Activated CD4-positive, alpha-beta T cell treated with anti-CD3 and anti-CD28 coated beads, Interleukin-2, amount 10 ng/mL, durations not matched to agents 7 days and 5 days (primary cell): ENCODE measurements around the gene SLAMF8. TPM values are rescaled to one million over a fixed set of nuclear protein-coding genes. Genes with fewer than 3 reads are reported as not detected.

Source experiments
- CTCF ChIA-PET: fragments of 350-600 bp; sonication (Branson Sonifier 250); formaldehyde crosslinking; loops from one replicate; lab custom pipeline; 2021; ENCODE audit warnings: antibody characterized with exemption; lab: Charles Lee
- POLR2A ChIA-PET: fragments of 350-600 bp; sonication (Branson Sonifier 250); formaldehyde crosslinking; loops from one replicate; lab custom pipeline; 2021; ENCODE audit warnings: antibody characterized with exemption; lab: Charles Lee
- DNase-seq: peaks from one replicate; pipeline ENCODE4 v3.0.0-alpha.2; 2020
- H3K27ac Mint-ChIP-seq: one replicate; pipeline ENCODE4 v1.8.0; 2021; ENCODE audit warnings: mild to moderate bottlenecking, moderate library complexity, mixed read lengths
- H3K27me3 Mint-ChIP-seq: one replicate; pipeline ENCODE4 v1.8.0; 2021; ENCODE audit warnings: mixed read lengths
- H3K36me3 Mint-ChIP-seq: one replicate; pipeline ENCODE4 v1.8.0; 2021; ENCODE audit warnings: low read depth, mixed read lengths
- H3K4me1 Mint-ChIP-seq: one replicate; pipeline ENCODE4 v1.8.0; 2021; ENCODE audit warnings: mixed read lengths
- H3K4me3 Mint-ChIP-seq: one replicate; pipeline ENCODE4 v1.8.0; 2021; ENCODE audit warnings: mild to moderate bottlenecking, moderate library complexity, mixed read lengths
- H3K9me3 Mint-ChIP-seq: one replicate; pipeline ENCODE4 v1.8.0; 2021; ENCODE audit warnings: mixed read lengths
- total RNA-seq, 2 experiments: library from RNA; stranded (reverse); gene quantifications; one replicate each; pipeline ENCODE4 v1.2.3, GENCODE V29; 2021

Gene SLAMF8
- total RNA-seq, 2 experiments from 2014 or later, result 0.47 to 0.89 TPM

DNA sequence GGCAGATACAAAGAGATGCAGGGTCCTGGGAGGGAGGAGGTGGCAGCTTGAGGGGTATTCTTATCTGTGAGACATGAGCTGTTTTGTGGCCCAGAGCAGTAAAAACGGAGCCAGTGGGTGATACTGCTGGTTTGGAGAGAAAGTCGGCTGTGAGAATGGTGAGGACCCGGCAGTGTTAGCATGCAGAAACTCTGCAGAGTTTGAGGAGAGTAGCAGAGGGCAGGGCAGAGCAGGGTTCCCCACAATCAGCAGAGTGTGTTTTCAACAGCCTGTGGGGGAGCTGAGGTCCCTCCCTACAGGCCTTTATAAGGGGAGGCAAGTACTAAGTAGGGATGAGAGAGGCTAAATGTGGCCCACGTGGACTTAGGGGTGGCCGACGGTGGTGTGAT is 423 bp downstream of the SLAMF8 start:
- Mint-ChIP-seq H3K36me3 (peaks cover 22% of the 10 kb centered on the region), H3K9me3 (peaks cover 16% of the 10 kb centered on the region), H3K27me3 (peaks cover 35% of the 10 kb centered on the region), H3K27ac (peak overlapping the region; percentile 75), H3K4me3 (no peak overlapping the region), H3K4me1 (peaks cover 55% of the 10 kb centered on the region)
- no peak for DNase-seq
- ChIA-PET CTCF (interaction anchor here (1.0 to 2.2 kb wide), 6 partner anchors 9 to 28 kb away, joined by 3 to 7 read pairs (median 4); no protein-coding TSS in a partner anchor), POLR2A (no interaction called here)

DNA sequence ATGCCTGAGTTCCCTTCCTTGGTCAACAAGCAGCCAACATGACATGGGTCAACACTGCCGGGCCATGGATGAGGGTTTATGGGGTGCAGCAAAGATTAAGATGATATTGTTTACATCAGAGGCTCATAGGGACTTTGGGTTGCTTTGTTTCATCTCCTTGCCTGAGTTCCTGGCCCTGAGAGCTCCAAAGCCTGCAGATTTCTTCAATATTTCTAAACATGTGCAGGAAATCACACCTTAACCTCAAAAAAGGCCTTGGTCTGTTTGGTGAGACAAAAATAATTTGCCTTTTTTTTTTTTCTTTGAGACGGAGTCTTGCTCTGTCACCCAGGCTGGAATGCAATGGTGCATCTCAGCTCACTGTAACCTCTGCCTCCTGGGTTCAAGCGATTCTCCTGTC is 876 bp downstream of the SLAMF8 start:
- peaks cover 16% of the 10 kb centered on the region for H3K9me3 Mint-ChIP-seq
- ChIA-PET CTCF (interaction anchor here (1.2 to 2.2 kb wide), 5 partner anchors 8 to 29 kb away, joined by 3 to 7 read pairs (median 5); no protein-coding TSS in a partner anchor), POLR2A (no interaction called here)
- peak; percentile 20 for DNase-seq
- peak overlapping the region; percentile 75 for H3K27ac Mint-ChIP-seq
- H3K4me1 Mint-ChIP-seq, result peaks cover 55% of the 10 kb centered on the region
- no peak overlapping the region for H3K4me3 Mint-ChIP-seq
- peaks cover 31% of the 10 kb centered on the region for H3K27me3 Mint-ChIP-seq
- peaks cover 22% of the 10 kb centered on the region for H3K36me3 Mint-ChIP-seq

DNA sequence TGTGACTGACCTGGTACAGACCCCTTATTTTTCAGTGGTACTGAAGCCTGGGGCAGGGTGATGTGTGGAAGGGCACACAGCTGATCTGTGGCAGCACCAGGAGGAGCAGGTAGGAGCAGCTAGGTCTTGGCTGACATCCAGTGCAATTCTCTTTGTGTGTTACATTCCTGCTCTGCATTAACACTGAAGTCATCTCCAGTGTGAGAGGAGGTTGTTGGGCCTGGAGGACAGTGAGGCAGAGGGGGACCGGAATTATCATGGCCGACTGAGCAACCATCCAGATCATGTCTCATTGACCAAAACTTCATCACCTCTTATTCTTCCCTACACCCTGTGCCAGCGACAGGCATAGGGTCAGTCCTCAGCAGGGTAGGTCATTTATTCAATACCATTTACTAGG is 1.5 kb downstream of the SLAMF8 start:
- no peak overlapping the region for H3K4me3 Mint-ChIP-seq
- no peak for DNase-seq
- H3K27ac Mint-ChIP-seq, result peak overlapping the region; percentile 31
- H3K9me3 Mint-ChIP-seq, result peaks cover 16% of the 10 kb centered on the region
- peaks cover 22% of the 10 kb centered on the region for H3K36me3 Mint-ChIP-seq
- peaks cover 25% of the 10 kb centered on the region for H3K27me3 Mint-ChIP-seq
- ChIA-PET CTCF (interaction anchor here (1.2 to 2.2 kb wide), 3 partner anchors 8 to 16 kb away, joined by 3 to 7 read pairs (median 5); no protein-coding TSS in a partner anchor), POLR2A (no interaction called here)
- peaks cover 55% of the 10 kb centered on the region for H3K4me1 Mint-ChIP-seq

DNA sequence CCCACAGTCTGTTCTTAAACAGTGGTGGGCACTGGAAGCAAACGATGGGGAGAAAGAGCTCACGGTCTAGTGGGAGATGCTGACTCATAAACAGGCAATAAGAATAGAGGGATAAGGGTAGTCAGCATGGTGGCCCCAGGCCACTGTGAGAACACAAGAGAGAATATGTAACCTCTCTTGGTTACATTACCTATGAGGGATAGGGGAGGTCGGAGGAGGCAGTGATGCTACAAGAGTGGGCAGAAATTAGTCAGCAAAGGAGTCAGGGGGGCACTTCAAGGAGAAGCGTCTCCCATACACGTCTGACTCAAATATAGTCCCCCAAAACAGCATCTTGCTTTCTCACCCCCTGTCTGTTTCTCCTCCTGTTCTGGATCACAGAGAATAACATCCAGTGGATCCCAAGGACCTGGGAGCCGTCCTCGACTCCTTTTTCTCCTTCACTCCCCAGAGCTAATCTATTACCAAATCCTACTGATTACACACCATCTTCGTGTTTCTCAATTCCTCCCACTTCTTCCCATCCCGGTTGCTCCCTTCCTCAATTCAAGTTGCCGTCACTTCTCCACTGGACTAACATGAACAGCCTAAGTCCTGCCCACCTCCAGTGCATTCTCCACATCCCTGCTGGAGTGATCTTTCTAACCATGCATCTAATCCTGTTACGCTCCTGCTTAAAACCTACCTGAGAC is 2.1 kb downstream of the SLAMF8 start:
- ChIA-PET CTCF (interaction anchor here (1.9 to 2.7 kb wide), 2 partner anchors 11 to 22 kb away, joined by 5 to 8 read pairs; no protein-coding TSS in a partner anchor), POLR2A (no interaction called here)
- peaks cover 22% of the 10 kb centered on the region for H3K36me3 Mint-ChIP-seq
- H3K27me3 Mint-ChIP-seq, result peaks cover 20% of the 10 kb centered on the region
- no peak for DNase-seq
- H3K4me3 Mint-ChIP-seq, result no peak overlapping the region
- H3K27ac Mint-ChIP-seq, result peak overlapping the region; percentile 4
- H3K9me3 Mint-ChIP-seq, result peaks cover 16% of the 10 kb centered on the region
- peaks cover 55% of the 10 kb centered on the region for H3K4me1 Mint-ChIP-seq

DNA sequence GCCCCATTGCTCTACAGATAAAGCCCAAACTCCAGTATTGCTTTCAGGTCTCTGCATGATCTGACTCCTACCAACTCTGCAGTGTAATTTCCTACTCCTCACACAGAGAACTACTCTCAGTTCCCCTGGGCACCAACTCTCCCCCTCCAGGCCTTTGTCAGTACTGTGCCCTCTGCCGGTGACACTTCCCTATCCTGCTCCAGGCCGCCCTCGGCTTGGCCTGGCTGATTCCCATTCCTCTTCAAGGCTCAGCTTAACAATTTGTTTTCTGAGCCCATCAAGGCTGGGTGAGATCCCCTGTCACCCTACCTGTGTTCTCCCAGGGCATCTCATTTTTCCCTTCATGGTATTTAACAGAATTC is 2.6 kb downstream of the SLAMF8 start:
- H3K4me1 Mint-ChIP-seq, result peaks cover 52% of the 10 kb centered on the region
- peaks cover 22% of the 10 kb centered on the region for H3K36me3 Mint-ChIP-seq
- H3K4me3 Mint-ChIP-seq, result no peak overlapping the region
- peaks cover 16% of the 10 kb centered on the region for H3K9me3 Mint-ChIP-seq
- POLR2A ChIA-PET, result no interaction called here
- CTCF ChIA-PET, result interaction anchor here (2.7 kb wide), 1 partner anchor 22 kb away, joined by 8 read pairs; no protein-coding TSS in a partner anchor
- no peak for DNase-seq
- peaks cover 14% of the 10 kb centered on the region for H3K27me3 Mint-ChIP-seq
- H3K27ac Mint-ChIP-seq, result no peak overlapping the region

DNA sequence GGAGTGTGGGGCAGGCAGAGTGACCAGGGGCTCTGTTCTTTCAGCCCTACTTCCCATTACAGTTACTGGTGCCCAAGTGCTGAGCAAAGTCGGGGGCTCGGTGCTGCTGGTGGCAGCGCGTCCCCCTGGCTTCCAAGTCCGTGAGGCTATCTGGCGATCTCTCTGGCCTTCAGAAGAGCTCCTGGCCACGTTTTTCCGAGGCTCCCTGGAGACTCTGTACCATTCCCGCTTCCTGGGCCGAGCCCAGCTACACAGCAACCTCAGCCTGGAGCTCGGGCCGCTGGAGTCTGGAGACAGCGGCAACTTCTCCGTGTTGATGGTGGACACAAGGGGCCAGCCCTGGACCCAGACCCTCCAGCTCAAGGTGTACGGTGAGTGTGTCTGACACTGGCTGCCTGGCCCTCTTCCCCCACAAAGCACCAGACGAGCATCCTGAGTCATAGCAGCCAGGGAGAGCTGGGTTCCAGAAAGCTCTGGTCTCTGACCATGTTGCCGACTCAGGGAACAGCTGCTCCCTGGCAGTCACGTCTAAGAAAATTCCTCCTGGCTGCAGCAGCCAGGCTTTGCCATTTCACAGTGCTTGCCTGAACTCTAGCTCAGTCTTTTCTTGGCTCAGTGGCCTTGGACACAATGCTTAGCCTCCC is 3.3 kb downstream of the SLAMF8 start:
- ChIA-PET CTCF (interaction anchor here (1.4 to 2.7 kb wide), 4 partner anchors 10 to 24 kb away, joined by 3 to 8 read pairs (median 6); no protein-coding TSS in a partner anchor), POLR2A (no interaction called here)
- H3K4me1 Mint-ChIP-seq, result peaks cover 46% of the 10 kb centered on the region
- peaks cover 8% of the 10 kb centered on the region for H3K27me3 Mint-ChIP-seq
- H3K4me3 Mint-ChIP-seq, result no peak overlapping the region
- peaks cover 22% of the 10 kb centered on the region for H3K36me3 Mint-ChIP-seq
- DNase-seq, result no peak
- peaks cover 16% of the 10 kb centered on the region for H3K9me3 Mint-ChIP-seq
- no peak overlapping the region for H3K27ac Mint-ChIP-seq

DNA sequence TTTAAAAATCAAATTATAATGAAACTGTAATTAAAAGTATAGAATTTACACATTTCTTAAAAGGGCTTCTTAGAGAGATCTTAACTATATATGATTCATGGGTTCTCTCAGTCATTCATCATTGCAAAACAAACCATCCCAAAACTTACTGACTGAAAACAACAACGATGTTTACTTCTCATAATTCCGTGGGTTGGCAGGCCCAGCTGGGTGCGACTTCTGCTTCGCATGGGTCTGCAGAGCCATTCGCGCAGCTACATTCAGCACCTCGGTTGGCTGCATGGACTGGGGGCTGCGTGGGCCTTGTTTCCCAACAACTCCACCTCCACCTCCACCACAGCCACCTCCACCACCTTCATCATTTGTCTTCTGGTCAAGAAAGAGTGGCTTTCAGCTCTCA is 4.0 kb downstream of the SLAMF8 start:
- Mint-ChIP-seq H3K36me3 (peaks cover 22% of the 10 kb centered on the region), H3K27ac (peak overlapping the region; percentile 41), H3K9me3 (peaks cover 16% of the 10 kb centered on the region), H3K4me1 (peaks cover 39% of the 10 kb centered on the region), H3K4me3 (no peak overlapping the region), H3K27me3 (peaks cover 5% of the 10 kb centered on the region)
- CTCF ChIA-PET, result interaction anchor here (1.4 to 2.7 kb wide), 4 partner anchors 10 to 23 kb away, joined by 3 to 8 read pairs (median 6); no protein-coding TSS in a partner anchor
- POLR2A ChIA-PET, result no interaction called here
- no peak for DNase-seq

DNA sequence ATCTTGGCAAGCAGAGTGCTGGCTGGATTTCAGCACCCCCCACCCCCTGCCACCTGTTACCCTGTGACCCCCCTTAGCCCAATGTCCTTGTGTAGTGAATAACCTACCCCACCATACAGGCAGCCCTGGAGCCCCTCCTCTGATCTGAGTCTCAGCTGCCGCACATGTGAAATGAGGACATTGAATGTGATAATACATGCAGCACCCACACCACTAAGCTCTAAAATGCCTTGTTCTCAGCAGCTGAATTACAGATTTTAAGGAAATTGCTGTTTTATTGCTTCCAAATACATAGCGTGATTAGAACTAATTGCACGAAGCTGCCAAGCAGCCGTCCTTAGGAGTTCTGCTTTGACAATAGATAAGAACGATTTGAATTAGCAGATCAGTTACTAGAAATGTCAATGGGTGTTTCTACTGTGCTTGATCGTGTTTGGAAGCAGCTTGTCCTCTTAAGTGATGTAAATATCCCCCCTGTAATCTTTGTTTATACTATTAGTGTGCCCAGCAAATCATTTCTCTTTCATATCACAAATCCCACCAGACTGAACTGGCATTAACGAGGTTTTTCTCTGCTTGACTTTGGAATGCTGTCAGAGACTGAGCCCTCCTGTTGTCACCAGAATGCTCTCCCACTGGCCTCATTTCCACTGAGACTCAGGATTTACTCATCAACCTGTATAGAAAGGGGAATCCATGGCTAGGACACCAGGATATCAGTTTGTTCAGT is 4.9 kb downstream of the SLAMF8 start:
- Mint-ChIP-seq H3K9me3 (peaks cover 16% of the 10 kb centered on the region), H3K36me3 (peaks cover 22% of the 10 kb centered on the region), H3K27ac (no peak overlapping the region), H3K4me1 (peaks cover 30% of the 10 kb centered on the region), H3K4me3 (no peak overlapping the region), H3K27me3 (peaks cover 5% of the 10 kb centered on the region)
- CTCF ChIA-PET, result interaction anchor here (0.7 to 2.7 kb wide), 7 partner anchors 9 to 40 kb away, joined by 3 to 8 read pairs (median 4); no protein-coding TSS in a partner anchor
- DNase-seq, result no peak
- POLR2A ChIA-PET, result no interaction called here

DNA sequence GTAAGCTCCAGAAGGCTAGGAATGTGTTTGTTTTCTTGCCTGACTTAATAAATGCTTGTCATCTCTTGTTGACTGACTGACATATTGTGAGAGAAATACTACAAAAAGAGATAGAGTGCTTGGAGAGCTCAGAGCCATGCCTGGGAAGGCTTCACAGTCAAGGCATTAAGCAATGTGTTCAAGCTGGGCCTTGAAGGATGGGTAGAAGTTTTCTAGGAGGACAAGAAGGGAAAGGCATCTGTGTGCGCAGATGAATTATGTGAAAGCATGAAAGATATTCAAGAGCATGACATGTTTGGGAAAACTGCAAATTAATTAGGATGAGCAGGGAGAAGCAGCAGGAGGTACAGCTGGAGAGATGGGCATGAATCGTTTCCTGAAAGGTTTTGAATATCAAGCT is 5.6 kb downstream of the SLAMF8 start:
- POLR2A ChIA-PET, result interaction anchor here (0.6 kb wide), 1 partner anchor 15 kb away, joined by 4 read pairs; no protein-coding TSS in a partner anchor
- peaks cover 5% of the 10 kb centered on the region for H3K27me3 Mint-ChIP-seq

DNA sequence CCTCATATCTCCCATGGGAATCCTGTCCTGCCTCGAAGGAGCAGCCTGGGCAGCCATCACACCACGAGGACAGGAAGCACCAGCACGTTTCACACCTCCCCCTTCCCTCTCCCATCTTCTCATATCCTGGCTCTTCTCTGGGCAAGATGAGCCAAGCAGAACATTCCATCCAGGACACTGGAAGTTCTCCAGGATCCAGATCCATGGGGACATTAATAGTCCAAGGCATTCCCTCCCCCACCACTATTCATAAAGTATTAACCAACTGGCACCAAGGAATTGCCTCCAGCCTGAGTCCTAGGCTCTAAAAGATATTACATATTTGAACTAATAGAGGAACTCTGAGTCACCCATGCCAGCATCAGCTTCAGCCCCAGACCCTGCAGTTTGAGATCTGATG is 8.7 kb downstream of the SLAMF8 start:
- ChIA-PET CTCF (interaction anchor here (2.0 kb wide), 1 partner anchor 8 kb away, joined by 7 read pairs; the partner anchor contains the start of gene SLAMF8), POLR2A (no interaction called here)
- H3K36me3 Mint-ChIP-seq, result no peaks in the 10 kb centered on the region
- no peak overlapping the region for H3K4me3 Mint-ChIP-seq
- H3K4me1 Mint-ChIP-seq, result peaks cover 6% of the 10 kb centered on the region
- no peaks in the 10 kb centered on the region for H3K27me3 Mint-ChIP-seq
- no peak for DNase-seq
- no peaks in the 10 kb centered on the region for H3K9me3 Mint-ChIP-seq
- no peak overlapping the region for H3K27ac Mint-ChIP-seq

More for the DNA sequence above, 5.6 kb downstream of the SLAMF8 start:
- H3K9me3 Mint-ChIP-seq, result peaks cover 12% of the 10 kb centered on the region
- no peak overlapping the region for H3K4me3 Mint-ChIP-seq
- H3K27ac Mint-ChIP-seq, result no peak overlapping the region
- H3K4me1 Mint-ChIP-seq, result peaks cover 23% of the 10 kb centered on the region
- no peak for DNase-seq
- peaks cover 15% of the 10 kb centered on the region for H3K36me3 Mint-ChIP-seq
- CTCF ChIA-PET, result interaction anchor here (1.1 to 1.5 kb wide), 5 partner anchors 9 to 33 kb away, joined by 3 to 6 read pairs (median 4); no protein-coding TSS in a partner anchor

DNA sequence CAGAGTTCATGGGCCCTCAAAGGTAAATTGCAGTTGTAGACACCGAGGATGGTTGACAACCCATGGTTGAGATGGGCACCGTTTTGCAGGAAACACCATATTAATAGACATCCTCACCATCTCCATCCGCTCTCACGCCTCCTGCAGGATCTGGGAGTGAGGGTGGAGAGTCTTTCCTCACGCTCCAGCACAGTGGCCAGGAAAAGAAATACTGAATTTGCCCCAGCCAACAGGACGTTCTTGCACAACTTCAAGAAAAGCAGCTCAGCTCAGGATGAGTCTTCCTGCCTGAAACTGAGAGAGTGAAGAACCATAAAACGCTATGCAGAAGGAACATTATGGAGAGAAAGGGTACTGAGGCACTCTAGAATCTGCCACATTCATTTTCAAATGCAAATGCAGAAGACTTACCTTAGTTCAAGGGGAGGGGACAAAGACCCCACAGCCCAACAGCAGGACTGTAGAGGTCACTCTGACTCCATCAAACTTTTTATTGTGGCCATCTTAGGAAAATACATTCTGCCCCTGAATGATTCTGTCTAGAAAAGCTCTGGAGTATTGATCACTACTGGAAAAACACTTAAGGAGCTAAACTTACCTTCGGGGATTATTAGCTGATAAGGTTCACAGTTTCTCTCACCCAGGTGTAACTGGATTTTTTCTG is 9.3 kb downstream of the SLAMF8 start:
- no peak overlapping the region for H3K27ac Mint-ChIP-seq
- POLR2A ChIA-PET, result no interaction called here
- DNase-seq, result no peak
- H3K4me3 Mint-ChIP-seq, result no peak overlapping the region
- H3K9me3 Mint-ChIP-seq, result no peaks in the 10 kb centered on the region
- H3K4me1 Mint-ChIP-seq, result peaks cover 6% of the 10 kb centered on the region
- no peaks in the 10 kb centered on the region for H3K27me3 Mint-ChIP-seq
- H3K36me3 Mint-ChIP-seq, result no peaks in the 10 kb centered on the region
- CTCF ChIA-PET, result interaction anchor here (0.7 to 2.0 kb wide), 4 partner anchors 9 to 32 kb away, joined by 3 to 7 read pairs (median 3); partner anchors contain the start of gene SLAMF8

DNA sequence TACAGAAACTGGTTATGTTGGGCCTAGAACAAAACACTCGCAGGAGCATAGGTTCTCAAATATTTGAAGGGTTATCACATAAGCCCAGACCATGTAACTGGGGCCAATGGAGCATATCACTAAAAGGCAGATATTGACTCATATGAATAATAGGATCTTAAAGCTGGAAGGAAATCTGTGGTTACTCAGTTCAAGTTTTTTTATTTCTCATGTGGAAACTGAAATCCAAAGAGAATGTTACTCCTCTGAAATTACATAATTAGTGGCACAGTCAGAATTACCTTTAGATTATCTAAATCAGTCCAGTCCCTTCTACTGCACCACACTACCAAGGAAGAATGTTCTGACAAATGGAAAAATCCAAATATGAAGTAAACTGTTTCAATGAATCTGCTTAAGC is 12.0 kb downstream of the SLAMF8 start:
- Mint-ChIP-seq H3K27ac (no peak overlapping the region), H3K4me3 (no peak overlapping the region)

More for the DNA sequence above, 12.0 kb downstream of the SLAMF8 start:
- no peaks in the 10 kb centered on the region for H3K36me3 Mint-ChIP-seq
- no peaks in the 10 kb centered on the region for H3K27me3 Mint-ChIP-seq
- ChIA-PET CTCF (interaction anchor here (1.2 kb wide), 1 partner anchor 58 kb away, joined by 3 read pairs; the partner anchor contains the start of gene DUSP23), POLR2A (no interaction called here)
- no peak for DNase-seq
- H3K9me3 Mint-ChIP-seq, result no peaks in the 10 kb centered on the region
- H3K4me1 Mint-ChIP-seq, result peaks cover 6% of the 10 kb centered on the region
